Measurements from ENCODE around the gene MAGI2. TPM values are rescaled to one million over a fixed set of nuclear protein-coding genes. Genes with fewer than 3 reads are reported as not detected.

The MAGI2 gene
- total RNA-seq, 1 donor from 2014 or later, result 5.4 TPM

DNA sequence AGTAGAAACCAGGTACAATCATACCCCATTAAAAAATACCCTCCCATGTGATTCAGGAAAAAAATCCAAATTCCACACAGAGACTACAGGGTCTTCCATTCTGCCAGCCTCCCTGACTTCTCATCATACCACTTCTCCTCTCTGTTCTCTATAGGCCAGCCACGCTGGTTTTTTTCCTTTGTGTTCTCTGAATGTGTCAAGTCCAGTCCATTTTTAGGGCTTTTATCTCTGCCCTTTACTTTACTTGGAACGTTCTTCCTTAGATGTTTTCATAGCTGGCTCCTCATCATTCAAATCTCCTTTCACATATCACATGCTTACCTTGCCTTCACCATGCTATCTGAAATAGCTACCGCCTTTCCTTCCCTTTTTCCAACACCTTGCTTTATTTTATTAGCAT lies 1057.3 kb downstream of the MAGI2 start:
- Mint-ChIP-seq H3K9me3 (ENCODE audit: unreplicated experiment) (no peaks in the 10 kb centered on the region), H3K36me3 (ENCODE audit: low read depth, unreplicated experiment) (no peaks in the 10 kb centered on the region), H3K27me3 (ENCODE audit: low read depth, unreplicated experiment) (no peaks in the 10 kb centered on the region), H3K27ac (ENCODE audit: unreplicated experiment) (no peak overlapping the region), H3K4me3 (ENCODE audit: unreplicated experiment) (no peak overlapping the region), H3K4me1 (ENCODE audit: low read depth, unreplicated experiment) (peaks cover 26% of the 10 kb centered on the region)
- no peaks in the 10 kb centered on the region for H3K9me3 ChIP-seq (ENCODE audit: insufficient read depth, low read depth, low read length)
- no peaks in the 10 kb centered on the region for H3K27me3 ChIP-seq (ENCODE audit: insufficient read depth, low read length)
- no peaks in the 10 kb centered on the region for H4K20me1 ChIP-seq (ENCODE audit: insufficient read depth, low read length)
- H3K4me1 ChIP-seq (ENCODE audit: insufficient read depth, low read length), result no peaks in the 10 kb centered on the region
- TF ChIP-seq EZH2 (IDR thresholded peaks at IDR 0.05; ENCODE audit: insufficient read depth, low read length), result no peak
- TF ChIP-seq CTCF (IDR thresholded peaks at IDR 0.05; ENCODE audit: insufficient read depth, low read depth, low read length), result no peak
- H3K79me2 ChIP-seq (ENCODE audit: insufficient read depth, low read length), result no peaks in the 10 kb centered on the region
- H3K4me3 ChIP-seq (ENCODE audit: insufficient read depth, low read depth, low read length), result no peak overlapping the region
- no peak for DNase-seq (ENCODE audit: low read depth)
- no peak overlapping the region for H3K9ac ChIP-seq (ENCODE audit: low read length)
- no peak for FAIRE-seq
- H3K4me2 ChIP-seq (ENCODE audit: low read length), result no peak overlapping the region
- no peak overlapping the region for H3K27ac ChIP-seq (ENCODE audit: low read depth, low read length)
- H2AFZ ChIP-seq (ENCODE audit: low read depth, low read length), result no peak overlapping the region
- H3K36me3 ChIP-seq (ENCODE audit: insufficient read depth, low read length), result no peaks in the 10 kb centered on the region

- Histone ChIP-seq H3K27me3 (ENCODE audit: insufficient read depth, low read length) (no peaks in the 10 kb centered on the region), H4K20me1 (ENCODE audit: insufficient read depth, low read length) (no peaks in the 10 kb centered on the region), H2AFZ (ENCODE audit: low read depth, low read length) (no peak overlapping the region), H3K4me1 (ENCODE audit: insufficient read depth, low read length) (no peaks in the 10 kb centered on the region), H3K27ac (ENCODE audit: low read depth, low read length) (no peak overlapping the region), H3K9me3 (ENCODE audit: insufficient read depth, low read depth, low read length) (no peaks in the 10 kb centered on the region), H3K36me3 (ENCODE audit: insufficient read depth, low read length) (no peaks in the 10 kb centered on the region), H3K79me2 (ENCODE audit: insufficient read depth, low read length) (no peaks in the 10 kb centered on the region), H3K9ac (ENCODE audit: low read length) (no peak overlapping the region), H3K4me3 (ENCODE audit: insufficient read depth, low read depth, low read length) (no peak overlapping the region), H3K4me2 (ENCODE audit: low read length) (no peak overlapping the region)
- Mint-ChIP-seq H3K27me3 (ENCODE audit: low read depth, unreplicated experiment) (no peaks in the 10 kb centered on the region), H3K4me1 (ENCODE audit: low read depth, unreplicated experiment) (peaks cover 26% of the 10 kb centered on the region), H3K9me3 (ENCODE audit: unreplicated experiment) (no peaks in the 10 kb centered on the region), H3K4me3 (ENCODE audit: unreplicated experiment) (no peak overlapping the region), H3K27ac (ENCODE audit: unreplicated experiment) (peak overlapping the region; percentile 77), H3K36me3 (ENCODE audit: low read depth, unreplicated experiment) (no peaks in the 10 kb centered on the region)
- FAIRE-seq (peak; percentile 29), DNase-seq (ENCODE audit: low read depth) (peak; percentile 10)
- TF ChIP-seq CTCF (IDR thresholded peaks at IDR 0.05; ENCODE audit: insufficient read depth, low read depth, low read length), result no peak
- no peak for TF ChIP-seq EZH2 (IDR thresholded peaks at IDR 0.05; ENCODE audit: insufficient read depth, low read length)
Measured at GRCh38 chr7:78395298-78396036, 1058.0 kb downstream of the MAGI2 start.

DNA sequence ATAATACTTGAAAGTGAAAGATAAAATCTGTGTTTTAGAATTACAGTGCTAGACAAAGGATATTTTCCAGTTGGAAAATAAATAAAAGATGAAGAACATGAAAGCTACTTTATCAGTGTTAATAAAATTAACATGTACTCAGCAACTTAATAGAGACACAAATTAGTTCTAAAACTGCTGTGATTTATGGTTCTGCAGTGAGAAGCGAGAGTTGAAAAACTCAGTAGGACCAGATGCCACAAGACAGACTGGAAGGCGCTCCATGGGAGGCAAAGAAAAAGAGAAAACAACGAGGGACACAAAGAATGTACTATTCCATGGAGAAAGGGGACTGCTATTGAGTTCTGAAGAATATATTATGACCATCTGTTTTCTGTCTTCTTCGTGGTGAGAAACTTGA lies 1064.4 kb downstream of the MAGI2 start:
- H3K27ac Mint-ChIP-seq (ENCODE audit: unreplicated experiment), result no peak overlapping the region
- Histone ChIP-seq H3K79me2 (ENCODE audit: insufficient read depth, low read length) (no peaks in the 10 kb centered on the region), H3K27me3 (ENCODE audit: insufficient read depth, low read length) (no peaks in the 10 kb centered on the region), H2AFZ (ENCODE audit: low read depth, low read length) (no peak overlapping the region), H3K4me2 (ENCODE audit: low read length) (no peak overlapping the region), H3K4me3 (ENCODE audit: insufficient read depth, low read depth, low read length) (no peak overlapping the region), H3K4me1 (ENCODE audit: insufficient read depth, low read length) (no peaks in the 10 kb centered on the region), H3K9ac (ENCODE audit: low read length) (no peak overlapping the region), H3K27ac (ENCODE audit: low read depth, low read length) (no peak overlapping the region), H4K20me1 (ENCODE audit: insufficient read depth, low read length) (no peaks in the 10 kb centered on the region), H3K9me3 (ENCODE audit: insufficient read depth, low read depth, low read length) (no peaks in the 10 kb centered on the region), H3K36me3 (ENCODE audit: insufficient read depth, low read length) (no peaks in the 10 kb centered on the region)
- H3K36me3 Mint-ChIP-seq (ENCODE audit: low read depth, unreplicated experiment), result no peaks in the 10 kb centered on the region
- H3K27me3 Mint-ChIP-seq (ENCODE audit: low read depth, unreplicated experiment), result no peaks in the 10 kb centered on the region
- no peak overlapping the region for H3K4me3 Mint-ChIP-seq (ENCODE audit: unreplicated experiment)
- FAIRE-seq, result no peak
- no peak for DNase-seq (ENCODE audit: low read depth)
- H3K9me3 Mint-ChIP-seq (ENCODE audit: unreplicated experiment), result no peaks in the 10 kb centered on the region
- no peaks in the 10 kb centered on the region for H3K4me1 Mint-ChIP-seq (ENCODE audit: low read depth, unreplicated experiment)
- TF ChIP-seq CTCF (IDR thresholded peaks at IDR 0.05; ENCODE audit: insufficient read depth, low read depth, low read length) (no peak), EZH2 (IDR thresholded peaks at IDR 0.05; ENCODE audit: insufficient read depth, low read length) (no peak)

Data from astrocyte (in vitro differentiated cells and primary cell).